Breast epithelium (tissue), 3 donors: ENCODE measurements around the gene AEBP1.

ENCODE experiments used
- POLR2A ChIP-seq: fragments of 450-650 bp; IDR thresholded peaks from one replicate; pipeline ENCODE4 v1.6.1; 2016; ENCODE audit warnings: antibody characterized with exemption, mild to moderate bottlenecking, moderate library complexity
- POLR2AphosphoS5 ChIP-seq, 3 donors: sonication (generic); formaldehyde crosslinking; IDR thresholded peaks; one replicate each; pipeline ENCODE4 v1.6.1; 2017; ENCODE audit warnings: antibody characterized with exemption in 3 of 3
- TF ChIP-seq, protein P1 (sequence below), 3 donors: fragments of 450-650 bp; IDR thresholded peaks; one replicate each; pipeline ENCODE4 v1.5.1; 2016 to 2017; ENCODE audit warnings: antibody characterized with exemption in 3 of 3, mild to moderate bottlenecking in 3 of 3, moderate library complexity in 3 of 3

DNA sequence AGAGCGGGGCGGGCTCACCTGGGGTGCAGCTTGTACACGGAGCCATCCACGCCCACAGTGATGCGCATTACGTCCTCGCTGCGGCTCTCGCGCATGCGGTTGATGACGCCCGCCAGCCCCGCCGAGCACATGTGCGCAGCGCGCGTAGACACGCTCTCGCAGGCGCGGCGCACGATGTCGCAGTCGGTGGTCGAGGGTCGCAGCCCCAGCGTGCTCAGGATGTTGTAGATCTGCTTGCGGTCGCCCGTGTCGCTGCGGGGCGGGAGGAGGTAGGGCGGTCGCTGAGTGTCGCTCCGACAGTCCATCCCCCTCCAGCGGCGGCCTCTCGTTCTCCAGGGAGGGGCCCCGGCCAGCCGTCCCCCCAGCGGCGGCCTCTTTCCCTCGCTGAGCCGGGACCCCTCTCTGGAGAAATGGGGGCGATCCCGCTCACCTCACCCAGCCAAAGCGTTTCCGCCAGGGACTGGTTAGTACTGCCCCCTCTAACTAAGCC lies 41.4 kb downstream of the AEBP1 start:
- TF ChIP-seq, protein P1, sequence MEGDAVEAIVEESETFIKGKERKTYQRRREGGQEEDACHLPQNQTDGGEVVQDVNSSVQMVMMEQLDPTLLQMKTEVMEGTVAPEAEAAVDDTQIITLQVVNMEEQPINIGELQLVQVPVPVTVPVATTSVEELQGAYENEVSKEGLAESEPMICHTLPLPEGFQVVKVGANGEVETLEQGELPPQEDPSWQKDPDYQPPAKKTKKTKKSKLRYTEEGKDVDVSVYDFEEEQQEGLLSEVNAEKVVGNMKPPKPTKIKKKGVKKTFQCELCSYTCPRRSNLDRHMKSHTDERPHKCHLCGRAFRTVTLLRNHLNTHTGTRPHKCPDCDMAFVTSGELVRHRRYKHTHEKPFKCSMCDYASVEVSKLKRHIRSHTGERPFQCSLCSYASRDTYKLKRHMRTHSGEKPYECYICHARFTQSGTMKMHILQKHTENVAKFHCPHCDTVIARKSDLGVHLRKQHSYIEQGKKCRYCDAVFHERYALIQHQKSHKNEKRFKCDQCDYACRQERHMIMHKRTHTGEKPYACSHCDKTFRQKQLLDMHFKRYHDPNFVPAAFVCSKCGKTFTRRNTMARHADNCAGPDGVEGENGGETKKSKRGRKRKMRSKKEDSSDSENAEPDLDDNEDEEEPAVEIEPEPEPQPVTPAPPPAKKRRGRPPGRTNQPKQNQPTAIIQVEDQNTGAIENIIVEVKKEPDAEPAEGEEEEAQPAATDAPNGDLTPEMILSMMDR (IDR thresholded peaks at IDR 0.05), result no peak
- TF ChIP-seq POLR2AphosphoS5 (IDR thresholded peaks at IDR 0.05), result peak in 1 of 3 donors; percentile 11
- no peak for TF ChIP-seq POLR2A
